Measurements from ENCODE around the gene GSDMA. TPM values are rescaled to one million over a fixed set of nuclear protein-coding genes. Genes with fewer than 3 reads are reported as not detected.

Gene GSDMA
- total RNA-seq, 1 experiment from 2014 or later: not detected

DNA sequence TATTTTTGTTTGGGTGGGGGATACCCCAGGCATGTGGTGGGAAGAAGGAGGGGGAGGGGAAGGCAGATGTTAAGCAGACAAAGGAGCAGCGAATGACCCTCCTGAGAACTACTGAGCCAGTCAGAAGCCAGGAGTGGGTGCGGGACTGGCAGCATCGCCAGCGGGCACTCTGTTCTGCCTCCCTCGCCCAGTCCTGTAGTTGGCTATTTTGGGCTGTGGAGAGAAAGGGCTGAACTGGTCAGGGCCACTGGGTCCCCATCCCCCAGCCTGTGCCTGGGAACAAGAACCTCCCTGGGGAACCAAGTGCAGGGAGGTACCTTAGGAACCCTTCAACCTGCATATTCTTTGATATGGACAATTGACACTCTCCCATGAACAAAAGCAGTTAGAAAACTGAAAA lies 28.9 kb upstream of the GSDMA start:
- no peak overlapping the region for H3T11ph ChIP-seq (ENCODE audit: low read length)
- H3K9ac ChIP-seq (ENCODE audit: extremely low read depth, insufficient read length, low read length): no peak overlapping the region
- no peaks in the 10 kb centered on the region for H3K79me2 ChIP-seq (ENCODE audit: insufficient read depth, low read length)
- Mint-ChIP-seq H3K4me1 (peaks cover 9 to 19% of the 10 kb centered on the region in 2 experiments), H3K36me3 (ENCODE audit: insufficient read depth in 1 of 3, low read depth in 3 of 3) (no peaks in the 10 kb centered on the region), H3K27me3 (ENCODE audit: low read depth) (no peaks in the 10 kb centered on the region), H3K27ac (no peak overlapping the region; a peak in 1 of 7 replicates), H3K9me3 (no peaks in the 10 kb centered on the region), H3K4me3 (no peak overlapping the region)
- no peaks in the 10 kb centered on the region for H3K79me1 ChIP-seq (ENCODE audit: insufficient read depth, low read depth, low read length, poor library complexity, severe bottlenecking)
- no peak overlapping the region for H2AK5ac ChIP-seq (ENCODE audit: insufficient read length, low read length)
- H4K8ac ChIP-seq (replicated peaks; ENCODE audit: insufficient read length, low read depth, low read length): no peak overlapping the region
- no peak overlapping the region for H2BK120ac ChIP-seq (ENCODE audit: low read depth, low read length, poor library complexity, severe bottlenecking)
- H3K4ac ChIP-seq (ENCODE audit: low read depth, low read length): no peak overlapping the region
- no peak overlapping the region for H3K18ac ChIP-seq (ENCODE audit: insufficient read length, low read depth, low read length)
- H3K14ac ChIP-seq (ENCODE audit: insufficient read depth, low read length): no peak overlapping the region
- H3K56ac ChIP-seq (ENCODE audit: insufficient read length, low read depth, low read length): no peak overlapping the region
- no peak for DNase-seq
- no peaks in the 10 kb centered on the region for H3K23me2 ChIP-seq (ENCODE audit: insufficient read length, low read depth, low read length, poor library complexity, severe bottlenecking)
- no peak overlapping the region for H2BK5ac ChIP-seq (ENCODE audit: insufficient read length, low read length)
- no peak overlapping the region for H2BK15ac ChIP-seq (ENCODE audit: low read depth, low read length)
- H2BK12ac ChIP-seq (ENCODE audit: insufficient read length, low read depth, low read length): no peak overlapping the region
- no peak overlapping the region for H3K23ac ChIP-seq (ENCODE audit: insufficient read length, low read depth, low read length)
- H3K4me2 ChIP-seq (ENCODE audit: insufficient read depth, insufficient read length, low read length): no peak overlapping the region
- no peak overlapping the region for H4K91ac ChIP-seq (ENCODE audit: insufficient read length, low read depth, low read length)
- H3K4me1 ChIP-seq (ENCODE audit: insufficient read depth, low read length): no peaks in the 10 kb centered on the region; the same call in 1 of the 2 replicates
- no peak overlapping the region for H2BK20ac ChIP-seq (ENCODE audit: low read depth, low read length, poor library complexity, severe bottlenecking)
- no peak overlapping the region for H3K27ac ChIP-seq (ENCODE audit: insufficient read length, low read depth, low read length)
- no peaks in the 10 kb centered on the region for H4K20me1 ChIP-seq (ENCODE audit: control insufficient read depth, insufficient read depth, insufficient read length)
- no peak overlapping the region for H2AFZ ChIP-seq (ENCODE audit: low read length)
- no CpG with 5 or more reads among the region's 5 CpGs for WGBS (ENCODE audit: extremely low coverage, insufficient read length, low lambda C conversion rate)
- no peaks in the 10 kb centered on the region for H3K27me3 ChIP-seq (ENCODE audit: insufficient read depth, low read length)
- no peak overlapping the region for H4K5ac ChIP-seq (ENCODE audit: insufficient read length, low read depth, low read length)
- H3K9me3 ChIP-seq (ENCODE audit: control insufficient read depth, low read depth, low read length): no peaks in the 10 kb centered on the region
- TF ChIP-seq, protein P1, sequence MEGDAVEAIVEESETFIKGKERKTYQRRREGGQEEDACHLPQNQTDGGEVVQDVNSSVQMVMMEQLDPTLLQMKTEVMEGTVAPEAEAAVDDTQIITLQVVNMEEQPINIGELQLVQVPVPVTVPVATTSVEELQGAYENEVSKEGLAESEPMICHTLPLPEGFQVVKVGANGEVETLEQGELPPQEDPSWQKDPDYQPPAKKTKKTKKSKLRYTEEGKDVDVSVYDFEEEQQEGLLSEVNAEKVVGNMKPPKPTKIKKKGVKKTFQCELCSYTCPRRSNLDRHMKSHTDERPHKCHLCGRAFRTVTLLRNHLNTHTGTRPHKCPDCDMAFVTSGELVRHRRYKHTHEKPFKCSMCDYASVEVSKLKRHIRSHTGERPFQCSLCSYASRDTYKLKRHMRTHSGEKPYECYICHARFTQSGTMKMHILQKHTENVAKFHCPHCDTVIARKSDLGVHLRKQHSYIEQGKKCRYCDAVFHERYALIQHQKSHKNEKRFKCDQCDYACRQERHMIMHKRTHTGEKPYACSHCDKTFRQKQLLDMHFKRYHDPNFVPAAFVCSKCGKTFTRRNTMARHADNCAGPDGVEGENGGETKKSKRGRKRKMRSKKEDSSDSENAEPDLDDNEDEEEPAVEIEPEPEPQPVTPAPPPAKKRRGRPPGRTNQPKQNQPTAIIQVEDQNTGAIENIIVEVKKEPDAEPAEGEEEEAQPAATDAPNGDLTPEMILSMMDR (conservative IDR thresholded peaks at IDR 0.05): no peak

Measured in H9 (cell line).